Measurements from ENCODE around the gene RAD51D. TPM values are rescaled to one million over a fixed set of nuclear protein-coding genes. Genes with fewer than 3 reads are reported as not detected.
"Not testable (repeated sequence)": the region's sequence is repeated elsewhere in the genome, so short reads cannot be mapped to it uniquely, and the experiment has no call there.

The RAD51D gene
- total RNA-seq, 1 donor from 2014 or later = 12.4 TPM

DNA sequence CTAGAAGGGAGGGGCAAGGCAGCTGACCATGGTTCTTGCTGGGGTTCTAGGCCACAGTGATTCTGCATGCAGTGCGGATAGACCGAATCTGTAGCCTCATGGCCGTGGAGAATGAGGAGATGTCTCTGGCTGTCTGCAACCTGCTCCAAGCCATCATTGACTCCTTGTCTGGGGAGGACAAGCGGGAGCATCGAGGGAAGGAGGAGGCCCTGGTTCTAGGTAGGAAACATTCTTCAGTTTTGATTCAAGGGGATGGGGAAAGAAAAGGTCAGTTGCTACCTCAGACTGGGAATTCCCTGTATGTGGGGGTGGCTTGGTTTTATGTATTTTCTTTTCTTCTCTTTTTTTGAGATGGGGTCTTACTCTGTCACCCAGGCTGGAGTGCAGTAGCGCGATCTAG is 35.6 kb upstream of the RAD51D start:
- peaks cover 6% of the 10 kb centered on the region for H3K27me3 Mint-ChIP-seq
- H3K4me3 Mint-ChIP-seq = no peak overlapping the region
- no peak for DNase-seq (ENCODE audit: extremely low spot score, unreplicated experiment)
- TF ChIP-seq, protein P1, sequence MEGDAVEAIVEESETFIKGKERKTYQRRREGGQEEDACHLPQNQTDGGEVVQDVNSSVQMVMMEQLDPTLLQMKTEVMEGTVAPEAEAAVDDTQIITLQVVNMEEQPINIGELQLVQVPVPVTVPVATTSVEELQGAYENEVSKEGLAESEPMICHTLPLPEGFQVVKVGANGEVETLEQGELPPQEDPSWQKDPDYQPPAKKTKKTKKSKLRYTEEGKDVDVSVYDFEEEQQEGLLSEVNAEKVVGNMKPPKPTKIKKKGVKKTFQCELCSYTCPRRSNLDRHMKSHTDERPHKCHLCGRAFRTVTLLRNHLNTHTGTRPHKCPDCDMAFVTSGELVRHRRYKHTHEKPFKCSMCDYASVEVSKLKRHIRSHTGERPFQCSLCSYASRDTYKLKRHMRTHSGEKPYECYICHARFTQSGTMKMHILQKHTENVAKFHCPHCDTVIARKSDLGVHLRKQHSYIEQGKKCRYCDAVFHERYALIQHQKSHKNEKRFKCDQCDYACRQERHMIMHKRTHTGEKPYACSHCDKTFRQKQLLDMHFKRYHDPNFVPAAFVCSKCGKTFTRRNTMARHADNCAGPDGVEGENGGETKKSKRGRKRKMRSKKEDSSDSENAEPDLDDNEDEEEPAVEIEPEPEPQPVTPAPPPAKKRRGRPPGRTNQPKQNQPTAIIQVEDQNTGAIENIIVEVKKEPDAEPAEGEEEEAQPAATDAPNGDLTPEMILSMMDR (conservative IDR thresholded peaks at IDR 0.05) = no peak
- no peak overlapping the region for H3K27ac Mint-ChIP-seq
- no peaks in the 10 kb centered on the region for H3K36me3 Mint-ChIP-seq
- no peaks in the 10 kb centered on the region for H3K4me1 Mint-ChIP-seq (ENCODE audit: unreplicated experiment)
- no peaks in the 10 kb centered on the region for H3K9me3 Mint-ChIP-seq

DNA sequence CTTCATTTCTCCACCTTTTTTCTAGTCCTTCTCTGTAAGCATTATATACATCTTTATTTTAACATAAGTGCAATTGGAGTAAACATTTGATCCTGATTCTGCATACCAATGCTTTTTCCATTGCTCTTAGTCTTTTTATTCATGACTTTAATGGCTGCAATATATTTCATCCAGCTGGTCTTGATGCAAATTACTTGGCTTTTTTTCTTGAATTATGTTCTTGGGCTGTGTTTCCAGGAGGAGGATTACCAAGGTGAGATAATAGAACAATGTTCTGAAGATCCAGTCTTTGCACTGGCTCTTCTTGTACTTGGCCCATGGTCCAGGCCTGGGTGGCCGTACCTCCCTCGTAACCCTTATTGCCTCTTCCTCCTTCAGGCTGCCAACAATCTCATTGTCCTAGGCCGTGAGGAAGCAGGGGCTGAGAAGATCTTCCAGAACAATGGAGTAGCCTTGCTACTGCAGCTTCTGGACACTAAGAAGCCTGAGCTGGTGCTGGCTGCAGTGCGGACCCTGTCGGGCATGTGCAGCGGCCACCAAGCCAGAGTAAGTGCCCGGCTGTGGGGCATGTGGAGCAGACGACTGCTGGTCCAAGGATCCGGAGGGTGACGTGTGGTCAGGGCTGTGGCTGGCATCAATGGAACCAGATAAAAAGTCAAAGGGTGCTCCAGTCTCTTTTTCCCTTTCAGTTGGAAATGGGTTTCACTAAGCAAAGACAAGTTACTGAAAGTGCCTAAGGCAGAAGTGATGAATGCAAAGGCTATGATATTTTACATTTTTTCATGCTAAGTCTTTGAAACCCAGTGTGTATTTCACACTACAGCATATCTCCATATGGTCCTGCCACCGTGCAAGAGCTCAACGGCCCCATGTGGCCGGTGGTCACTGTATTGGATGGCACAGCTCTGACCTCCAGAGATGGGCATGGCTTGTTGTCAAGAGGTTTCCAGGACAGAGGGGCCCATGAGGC is 34.8 kb upstream of the RAD51D start:
- Mint-ChIP-seq H3K9me3 (no peaks in the 10 kb centered on the region), H3K27me3 (peaks cover 6% of the 10 kb centered on the region), H3K27ac (no peak overlapping the region), H3K4me3 (no peak overlapping the region), H3K4me1 (ENCODE audit: unreplicated experiment) (no peaks in the 10 kb centered on the region), H3K36me3 (no peaks in the 10 kb centered on the region)
- TF ChIP-seq, protein P1 (conservative IDR thresholded peaks at IDR 0.05) = no peak
- no peak for DNase-seq (ENCODE audit: extremely low spot score, unreplicated experiment)

DNA sequence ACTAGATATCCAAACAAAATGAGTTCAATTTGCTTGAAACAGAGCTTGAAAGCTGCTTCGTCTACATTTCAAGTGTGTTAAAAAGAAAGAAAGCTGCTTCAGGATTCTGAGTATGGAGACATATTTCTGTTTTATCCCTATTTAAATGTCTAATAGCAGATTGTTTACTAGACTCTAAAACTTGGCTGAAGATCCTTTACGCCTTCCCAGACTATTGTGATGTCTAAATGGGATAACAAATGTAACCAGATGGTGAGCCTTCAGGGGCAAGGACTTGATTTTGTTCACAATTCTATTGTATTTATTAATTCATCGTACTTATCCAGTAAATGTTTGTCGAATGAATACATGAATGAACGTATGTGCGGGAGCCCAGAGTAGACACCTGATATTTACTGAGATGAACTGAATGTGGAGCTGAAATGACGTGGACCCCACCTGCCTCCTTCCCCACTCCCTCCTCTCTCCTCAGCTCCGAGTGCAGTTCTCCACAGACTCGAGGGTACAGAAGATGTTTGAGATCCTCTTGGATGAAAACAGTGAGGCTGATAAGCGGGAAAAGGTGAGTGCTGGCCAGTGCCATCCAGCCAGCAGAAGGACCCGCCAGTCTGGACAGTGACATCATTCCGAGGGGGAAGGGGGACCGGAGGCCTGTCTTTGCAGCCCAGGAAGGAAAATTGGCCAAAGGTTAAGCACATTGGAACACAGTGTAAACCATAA is 32.9 kb upstream of the RAD51D start:
- no peak for DNase-seq (ENCODE audit: extremely low spot score, unreplicated experiment)
- Mint-ChIP-seq H3K4me3 (no peak overlapping the region), H3K36me3 (no peaks in the 10 kb centered on the region), H3K4me1 (ENCODE audit: unreplicated experiment) (no peaks in the 10 kb centered on the region), H3K9me3 (no peaks in the 10 kb centered on the region), H3K27ac (no peak overlapping the region), H3K27me3 (peaks cover 3% of the 10 kb centered on the region)
- TF ChIP-seq, protein P1 (conservative IDR thresholded peaks at IDR 0.05) = no peak

DNA sequence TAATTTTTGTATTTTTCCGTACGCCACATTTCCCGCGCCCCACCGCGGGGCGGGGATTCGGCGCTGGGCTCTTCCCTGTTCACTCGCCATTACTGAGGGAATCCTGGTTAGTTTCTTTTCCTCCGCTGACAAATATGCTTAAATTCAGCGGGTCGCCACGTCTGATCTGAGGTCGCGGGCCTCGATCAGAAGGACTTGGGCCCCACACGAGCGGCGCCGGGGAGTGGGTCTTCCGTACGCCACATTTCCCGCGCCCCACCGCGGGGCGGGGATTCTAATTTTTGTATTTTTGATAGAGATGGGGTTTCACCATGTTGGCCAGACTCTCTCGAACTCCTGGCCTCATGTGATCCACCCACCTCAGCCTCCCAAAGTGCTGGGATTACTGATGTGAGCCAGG is 31.4 kb upstream of the RAD51D start:
- DNase-seq (ENCODE audit: extremely low spot score, unreplicated experiment); H3K4me3 Mint-ChIP-seq; H3K9me3 Mint-ChIP-seq; H3K4me1 Mint-ChIP-seq (ENCODE audit: unreplicated experiment); H3K27me3 Mint-ChIP-seq; H3K27ac Mint-ChIP-seq; H3K36me3 Mint-ChIP-seq: not testable (repeated sequence)

DNA sequence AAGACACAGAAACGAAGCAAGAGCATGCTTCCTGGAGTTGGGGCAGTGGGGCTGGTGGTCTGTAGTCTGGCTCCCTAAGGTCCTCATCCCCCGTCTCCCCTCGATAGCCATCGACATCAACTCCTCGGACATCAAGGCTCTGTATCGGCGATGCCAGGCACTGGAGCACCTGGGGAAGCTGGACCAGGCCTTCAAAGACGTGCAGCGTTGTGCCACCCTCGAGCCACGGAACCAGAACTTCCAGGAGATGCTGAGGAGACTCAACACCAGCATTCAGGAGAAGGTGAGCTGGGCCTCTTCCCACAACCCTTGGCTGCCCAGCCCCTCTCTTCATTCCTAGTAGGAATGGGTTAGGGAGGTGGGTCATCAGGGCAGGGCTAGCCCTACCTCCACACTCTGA is 30.3 kb upstream of the RAD51D start:
- Mint-ChIP-seq H3K9me3 (no peaks in the 10 kb centered on the region), H3K4me3 (no peak overlapping the region), H3K4me1 (ENCODE audit: unreplicated experiment) (no peaks in the 10 kb centered on the region), H3K27ac (no peak overlapping the region), H3K27me3 (peaks cover 6% of the 10 kb centered on the region), H3K36me3 (no peaks in the 10 kb centered on the region)
- TF ChIP-seq, protein P1 (conservative IDR thresholded peaks at IDR 0.05) = no peak
- no peak for DNase-seq (ENCODE audit: extremely low spot score, unreplicated experiment)

DNA sequence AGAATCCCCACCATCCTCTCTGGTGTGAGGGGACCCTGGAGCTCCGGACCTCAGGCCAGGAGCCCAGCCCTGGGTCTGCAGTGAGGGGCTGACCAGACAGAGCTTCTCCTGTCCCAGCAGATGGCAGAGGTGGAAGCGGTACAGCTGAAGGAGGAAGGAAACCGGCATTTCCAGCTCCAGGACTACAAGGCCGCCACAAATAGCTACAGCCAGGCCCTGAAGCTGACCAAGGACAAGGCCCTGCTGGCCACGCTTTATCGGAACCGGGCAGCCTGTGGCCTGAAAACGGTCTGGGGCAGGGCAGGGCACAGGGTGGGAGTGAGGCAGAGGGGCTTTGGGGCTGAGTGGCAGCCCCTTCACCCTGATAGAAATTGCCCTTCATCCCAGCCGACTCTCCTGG is 28.5 kb upstream of the RAD51D start:
- Mint-ChIP-seq H3K27me3 (peaks cover 6% of the 10 kb centered on the region), H3K4me1 (ENCODE audit: unreplicated experiment) (no peaks in the 10 kb centered on the region), H3K4me3 (no peak overlapping the region), H3K27ac (no peak overlapping the region), H3K9me3 (no peaks in the 10 kb centered on the region), H3K36me3 (no peaks in the 10 kb centered on the region)
- no peak for DNase-seq (ENCODE audit: extremely low spot score, unreplicated experiment)
- TF ChIP-seq, protein P1 (conservative IDR thresholded peaks at IDR 0.05) = no peak

Measured in type B pancreatic cell (in vitro differentiated cells).